Panc1 (cell line): ENCODE measurements around the gene NTM. TPM values are rescaled to one million over a fixed set of nuclear protein-coding genes. Genes with fewer than 3 reads are reported as not detected.

Experiments
- ATAC-seq: fragments of 200-7000 bp; cut with Tn5 transposase; 2 replicates; pipeline ENCODE4 v1.9.1; 2020; ENCODE audit warnings: mild to moderate bottlenecking, moderate library complexity
- BruUV-seq: library from RNA; stranded (reverse); fragments of 400-500 nt; replicated peaks from 2 replicates; lab custom pipeline; 2021; lab: Mats Ljungman, UMichigan
- CTCF ChIA-PET: fragments of 300-600 bp; sonication (Branson Sonifier 250); formaldehyde crosslinking; loops from one replicate; lab custom pipeline; 2022; ENCODE audit warnings: antibody characterized with exemption; lab: Charles Lee
- POLR2A ChIA-PET: fragments of 300-600 bp; sonication (Branson Sonifier 250); formaldehyde crosslinking; loops from one replicate; lab custom pipeline; 2022; ENCODE audit warnings: antibody characterized with exemption; lab: Charles Lee
- DNase-seq: peaks from one replicate; pipeline ENCODE4 v3.0.0-alpha.2; 2010; ENCODE audit warnings: low read depth, low spot score
- H3K27ac ChIP-seq: 2 replicates; pipeline ENCODE4 v1.5.1; 2011; ENCODE audit warnings: mild to moderate bottlenecking, low read length, inconsistent platforms
- H3K27me3 ChIP-seq: fragments of 200-500 bp; sonication (Bioruptor generic); 2 replicates; pipeline ENCODE4 v1.6.0; 2014; ENCODE audit warnings: low read length, inconsistent platforms; ENCODE audit not compliant: control insufficient read depth, insufficient read depth
- H3K36me3 ChIP-seq: fragments of 200-500 bp; sonication (Bioruptor generic); 2 replicates; pipeline ENCODE4 v1.5.1; 2014; ENCODE audit warnings: inconsistent platforms, mild to moderate bottlenecking, low read length, moderate library complexity; ENCODE audit not compliant: control insufficient read depth, insufficient read depth
- H3K4me1 ChIP-seq: 2 replicates; pipeline ENCODE4 v1.5.1; 2011; ENCODE audit warnings: inconsistent platforms, mild to moderate bottlenecking, low read length, moderate library complexity; ENCODE audit not compliant: control insufficient read depth, insufficient read depth
- H3K4me3 ChIP-seq, 2 experiments: 2 replicates each; pipeline ENCODE4 v1.5.1; 2011 to 2012; ENCODE audit warnings: low read depth in 2 of 2, low read length in 2 of 2, mild to moderate bottlenecking in 2 of 2, inconsistent platforms in 1 of 2, moderate library complexity in 1 of 2
- H3K9me3 ChIP-seq: fragments of 200-500 bp; sonication (Bioruptor generic); 2 replicates; pipeline ENCODE4 v1.5.1; 2014; ENCODE audit warnings: low read depth, mild to moderate bottlenecking, inconsistent platforms, low read length, moderate library complexity; ENCODE audit not compliant: control insufficient read depth, insufficient read depth
- CTCF ChIP-seq: fragments of 450-650 bp; IDR thresholded peaks from 2 replicates; pipeline ENCODE4 v1.5.1; 2017; ENCODE audit warnings: mild to moderate bottlenecking
- POLR2AphosphoS5 ChIP-seq: IDR thresholded peaks from 2 replicates; pipeline ENCODE4 v1.6.1; 2012; ENCODE audit warnings: mild to moderate bottlenecking, low read depth, low read length, moderate library complexity
- REST ChIP-seq, 2 experiments: IDR thresholded peaks; 2 replicates each; pipeline ENCODE4 v1.6.1; 2011 to 2012; ENCODE audit warnings: low read depth in 2 of 2, control low read depth in 1 of 2, low read length in 1 of 2, mild to moderate bottlenecking in 1 of 2, moderate library complexity in 1 of 2; ENCODE audit not compliant: insufficient read depth in 1 of 2
- SIN3A ChIP-seq: IDR thresholded peaks from 2 replicates; pipeline ENCODE4 v1.6.1; 2012; ENCODE audit warnings: low read depth, mild to moderate bottlenecking, low read length, moderate library complexity, borderline replicate concordance; ENCODE audit not compliant: insufficient read depth
- TCF7L2 ChIP-seq: IDR thresholded peaks from 2 replicates; pipeline ENCODE4 v1.6.1; 2011; ENCODE audit warnings: mild to moderate bottlenecking, low read depth, low read length, inconsistent platforms
- in situ Hi-C: cut with HindIII; loops from 2 replicates; pipeline ENCODE4 v1.10.0; 2016; ENCODE audit warnings: low sequenced_read_pairs, low pct_unique_long_range_greater_than_20kb
- intact Hi-C: fragments of 100-400 bp; cut with micrococcal nuclease; formaldehyde crosslinking; loops from one replicate; pipeline ENCODE4 v1.10.0; 2022; ENCODE audit not compliant: unreplicated experiment
- total RNA-seq: library from RNA; stranded (reverse); gene quantifications from one replicate; pipeline ENCODE4 v1.2.1, GENCODE V29; 2021; ENCODE audit not compliant: unreplicated experiment

The NTM gene
- total RNA-seq, 1 experiment from 2014 or later = 0.10 TPM

DNA sequence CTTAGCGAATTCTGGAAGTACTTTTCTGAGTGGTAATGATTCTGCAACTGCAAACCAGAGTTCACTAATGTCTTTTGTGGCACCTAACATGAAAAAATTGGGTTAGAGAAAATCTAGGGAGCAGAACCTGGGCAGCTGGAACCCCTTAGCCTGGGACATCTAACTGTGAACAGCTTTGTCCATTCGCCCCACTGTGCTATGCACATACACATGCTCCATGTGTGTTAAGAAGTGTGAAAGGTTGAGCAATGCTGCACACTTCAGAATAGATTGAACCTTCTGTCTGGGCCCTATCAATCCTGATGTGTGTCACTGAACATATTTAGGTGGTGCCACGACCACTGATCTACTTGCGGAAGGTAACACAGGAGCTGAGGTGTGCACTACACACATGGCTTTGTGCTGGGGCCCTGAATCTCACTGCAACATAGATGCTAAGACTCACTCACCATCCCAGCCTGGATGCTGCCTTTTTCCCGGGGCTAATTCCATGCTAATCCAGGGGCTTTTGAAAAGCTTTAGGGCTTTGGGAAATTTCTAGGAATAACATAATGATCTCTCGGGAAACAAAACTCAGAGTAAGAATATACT, 976.2 kb downstream of the NTM start:
- in situ Hi-C loops = no loop called here
- TF ChIP-seq SIN3A (no peak), CTCF (no peak), TCF7L2 (no peak), REST (IDR thresholded peaks at IDR 0.05; ENCODE audit: insufficient read depth in 1 of 2, low read depth in 2 of 2, low read length in 1 of 2) (no peak), POLR2AphosphoS5 (no peak)
- H3K4me3 ChIP-seq = no peak overlapping the region
- intact Hi-C loops = no loop called here
- POLR2A ChIA-PET = no interaction called here
- no TSS peak for BruUV-seq
- no peaks in the 10 kb centered on the region for H3K9me3 ChIP-seq
- H3K4me1 ChIP-seq = no peaks in the 10 kb centered on the region
- no peak for ATAC-seq
- H3K27ac ChIP-seq = no peak overlapping the region
- H3K36me3 ChIP-seq = no peaks in the 10 kb centered on the region
- no peaks in the 10 kb centered on the region for H3K27me3 ChIP-seq
- DNase-seq = no peak
- CTCF ChIA-PET = no interaction called here

DNA sequence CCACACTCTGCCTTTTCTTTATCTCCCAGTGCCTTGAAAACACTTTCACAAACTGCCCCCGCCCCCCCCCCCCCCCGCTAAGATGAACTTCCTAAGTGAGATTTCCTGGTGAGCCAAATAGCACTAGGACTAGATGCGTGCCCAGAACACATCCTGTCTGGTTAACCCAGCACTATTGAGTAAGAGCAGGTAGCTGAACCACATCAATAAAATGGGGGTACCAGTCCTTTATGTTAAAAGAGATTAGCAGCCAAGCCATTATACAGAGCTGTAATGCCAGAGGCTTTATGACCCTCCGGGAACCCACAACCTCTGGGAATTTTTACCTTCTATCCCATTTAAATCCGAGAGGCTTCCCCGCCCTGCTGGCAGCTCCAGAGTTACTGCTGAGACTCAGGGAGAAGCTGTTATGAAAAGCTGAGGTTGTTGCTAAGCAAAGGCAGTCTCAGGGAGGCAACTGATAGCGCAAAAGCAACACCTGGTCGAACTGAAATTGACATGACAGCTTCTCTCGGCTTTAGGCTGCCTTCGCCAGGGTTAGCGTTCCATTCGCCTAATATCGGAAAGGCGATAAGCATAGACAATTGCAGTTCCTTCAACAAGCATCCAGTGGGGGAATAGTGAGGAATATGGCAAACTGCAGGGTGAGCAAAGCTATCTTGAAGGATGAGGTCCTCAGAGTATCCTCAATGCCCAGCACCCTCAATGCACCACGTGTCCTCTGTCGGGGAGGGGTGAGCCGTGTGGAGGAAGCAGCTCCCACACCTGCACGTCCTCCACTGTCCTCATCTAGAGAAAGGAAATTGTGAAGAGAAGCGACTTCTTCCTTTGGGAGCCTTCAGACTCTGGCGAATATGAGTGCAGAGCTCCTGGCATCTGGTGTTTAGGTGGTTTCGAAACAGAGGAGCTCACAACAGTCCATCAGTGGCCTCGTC, 977.0 kb downstream of the NTM start:
- Histone ChIP-seq H3K4me3 (no peak overlapping the region), H3K27me3 (no peaks in the 10 kb centered on the region), H3K27ac (no peak overlapping the region), H3K36me3 (no peaks in the 10 kb centered on the region), H3K9me3 (no peaks in the 10 kb centered on the region), H3K4me1 (no peaks in the 10 kb centered on the region)
- no peak for DNase-seq
- intact Hi-C loops (no loop called here), in situ Hi-C loops (no loop called here)
- ChIA-PET POLR2A (no interaction called here), CTCF (no interaction called here)
- no TSS peak for BruUV-seq
- TF ChIP-seq POLR2AphosphoS5 = no peak
- no peak for ATAC-seq
